MCF 10A (cell line): ENCODE data around the gene CDY1B. TPM values are rescaled to one million over a fixed set of nuclear protein-coding genes. Genes with fewer than 3 reads are reported as not detected.
"Not testable (repeated sequence)": the region's sequence is repeated elsewhere in the genome, so short reads cannot be mapped to it uniquely, and the experiment has no call there.

Experiments
- Bru-seq: library from RNA; stranded (reverse); fragments of 400-500 nt; gene quantifications from one replicate; lab custom pipeline; 2021; lab: Mats Ljungman, UMichigan
- BruChase-seq, 2 experiments: library from RNA; stranded (reverse); fragments of 400-500 nt; gene quantifications; one replicate each; lab custom pipeline; 2021; lab: Mats Ljungman, UMichigan
- BruUV-seq: library from RNA; stranded (reverse); fragments of 400-500 nt; replicated peaks from 2 replicates; lab custom pipeline; 2021; lab: Mats Ljungman, UMichigan
- CTCF ChIA-PET: fragments of 300-600 bp; sonication (Branson Sonifier 250); formaldehyde crosslinking; extraction: SDS; loops from one replicate; lab custom pipeline; 2021; ENCODE audit warnings: antibody characterized with exemption, inconsistent platforms; lab: Yijun Ruan, JAX
- POLR2A ChIA-PET: fragments of 300-600, 350-650 bp; sonication (Branson Sonifier 250); formaldehyde crosslinking; extraction: SDS; loops from one replicate; lab custom pipeline; 2020; ENCODE audit warnings: antibody characterized with exemption, inconsistent platforms; lab: Yijun Ruan, JAX
- DNase-seq: peaks from one replicate; pipeline ENCODE4 v3.0.0-alpha.2; 2018; ENCODE audit not compliant: unreplicated experiment
- H3K27ac Mint-ChIP-seq: one replicate; pipeline ENCODE4 v1.8.0; 2022; ENCODE audit warnings: mild to moderate bottlenecking, low read depth, mixed read lengths; ENCODE audit not compliant: unreplicated experiment
- H3K27me3 Mint-ChIP-seq: one replicate; pipeline ENCODE4 v1.8.0; 2022; ENCODE audit warnings: mixed read lengths; ENCODE audit not compliant: insufficient read depth, unreplicated experiment
- H3K36me3 Mint-ChIP-seq: one replicate; pipeline ENCODE4 v1.8.0; 2022; ENCODE audit warnings: mild to moderate bottlenecking, moderate library complexity, mixed read lengths; ENCODE audit not compliant: insufficient read depth, unreplicated experiment
- H3K4me1 Mint-ChIP-seq: one replicate; pipeline ENCODE4 v1.8.0; 2022; ENCODE audit warnings: mixed read lengths; ENCODE audit not compliant: insufficient read depth, unreplicated experiment
- H3K4me3 Mint-ChIP-seq: one replicate; pipeline ENCODE4 v1.8.0; 2022; ENCODE audit warnings: mild to moderate bottlenecking, moderate library complexity, mixed read lengths; ENCODE audit not compliant: unreplicated experiment
- H3K9me3 Mint-ChIP-seq: one replicate; pipeline ENCODE4 v1.8.0; 2022; ENCODE audit warnings: mixed read lengths; ENCODE audit not compliant: unreplicated experiment
- intact Hi-C: fragments of 100-400 bp; cut with micrococcal nuclease; formaldehyde crosslinking; loops from 2 replicates; pipeline ENCODE4 v1.14.1; 2022
- long read RNA-seq: library from polyadenylated mRNA; stranded (forward); transcript quantifications from one replicate; pipeline ENCODE4 v2.0.0, GENCODE V29; 2022
- total RNA-seq: library from RNA; stranded (reverse); gene quantifications from 2 replicates; pipeline ENCODE4 v1.2.3, GENCODE V29; 2022

CDY1B gene
- total RNA-seq (not detected in 2 replicates), Bru-seq, nascent RNA (not detected), BruChase-seq, experiment 1, labeled RNA remaining after a 6-hour chase (not detected), BruChase-seq, experiment 2, labeled RNA remaining after a 2-hour chase (not detected)
- long read RNA-seq, result 0 reads

GRCh38 chrY:24047919-24048318, at the start of gene CDY1B:
CDY1B (minus strand) TSS chrY:24048019; CDS start chrY:24047688, 331 bp downstream.
- DNase-seq, intact Hi-C loops, H3K4me1 Mint-ChIP-seq, H3K9me3 Mint-ChIP-seq, H3K27ac Mint-ChIP-seq, H3K36me3 Mint-ChIP-seq, BruUV-seq, H3K4me3 Mint-ChIP-seq, CTCF ChIA-PET, POLR2A ChIA-PET, H3K27me3 Mint-ChIP-seq: not testable (repeated sequence)

GRCh38 chrY:24049525-24049924, 1.7 kb upstream of the CDY1B start:
- CTCF ChIA-PET, POLR2A ChIA-PET, H3K36me3 Mint-ChIP-seq, DNase-seq, H3K4me1 Mint-ChIP-seq, H3K9me3 Mint-ChIP-seq, intact Hi-C loops, H3K4me3 Mint-ChIP-seq, H3K27me3 Mint-ChIP-seq, BruUV-seq, H3K27ac Mint-ChIP-seq: not testable (repeated sequence)

GRCh38 chrY:24043209-24043608, 4.6 kb downstream of the CDY1B start:
- intact Hi-C loops, H3K27ac Mint-ChIP-seq, H3K4me3 Mint-ChIP-seq, H3K9me3 Mint-ChIP-seq, DNase-seq, CTCF ChIA-PET, H3K4me1 Mint-ChIP-seq, POLR2A ChIA-PET, H3K36me3 Mint-ChIP-seq, BruUV-seq, H3K27me3 Mint-ChIP-seq: not testable (repeated sequence)

- H3K9me3 Mint-ChIP-seq, POLR2A ChIA-PET, intact Hi-C loops, BruUV-seq, H3K4me1 Mint-ChIP-seq, H3K4me3 Mint-ChIP-seq, CTCF ChIA-PET, H3K27ac Mint-ChIP-seq, H3K36me3 Mint-ChIP-seq, H3K27me3 Mint-ChIP-seq, DNase-seq: not testable (repeated sequence)
Observed at GRCh38 chrY:24039008-24039718, 8.7 kb downstream of the CDY1B start.

GRCh38 chrY:24026212-24027103, 21.4 kb downstream of the CDY1B start:
- intact Hi-C loops, H3K27me3 Mint-ChIP-seq, H3K36me3 Mint-ChIP-seq, H3K4me1 Mint-ChIP-seq, POLR2A ChIA-PET, H3K4me3 Mint-ChIP-seq, DNase-seq, H3K27ac Mint-ChIP-seq, BruUV-seq, CTCF ChIA-PET, H3K9me3 Mint-ChIP-seq: not testable (repeated sequence)
